GM12872 (cell line): ENCODE results near the gene SIMC1.
"Not testable (repeated sequence)": the region's sequence is repeated elsewhere in the genome, so short reads cannot be mapped to it uniquely, and the experiment has no call there.

Source experiments
- CTCF ChIP-seq: IDR thresholded peaks from 3 replicates; pipeline ENCODE4 v1.5.1; 2011; ENCODE audit warnings: low read depth, mild to moderate bottlenecking, low read length, moderate library complexity; ENCODE audit not compliant: insufficient read depth

SIMC1 gene

DNA sequence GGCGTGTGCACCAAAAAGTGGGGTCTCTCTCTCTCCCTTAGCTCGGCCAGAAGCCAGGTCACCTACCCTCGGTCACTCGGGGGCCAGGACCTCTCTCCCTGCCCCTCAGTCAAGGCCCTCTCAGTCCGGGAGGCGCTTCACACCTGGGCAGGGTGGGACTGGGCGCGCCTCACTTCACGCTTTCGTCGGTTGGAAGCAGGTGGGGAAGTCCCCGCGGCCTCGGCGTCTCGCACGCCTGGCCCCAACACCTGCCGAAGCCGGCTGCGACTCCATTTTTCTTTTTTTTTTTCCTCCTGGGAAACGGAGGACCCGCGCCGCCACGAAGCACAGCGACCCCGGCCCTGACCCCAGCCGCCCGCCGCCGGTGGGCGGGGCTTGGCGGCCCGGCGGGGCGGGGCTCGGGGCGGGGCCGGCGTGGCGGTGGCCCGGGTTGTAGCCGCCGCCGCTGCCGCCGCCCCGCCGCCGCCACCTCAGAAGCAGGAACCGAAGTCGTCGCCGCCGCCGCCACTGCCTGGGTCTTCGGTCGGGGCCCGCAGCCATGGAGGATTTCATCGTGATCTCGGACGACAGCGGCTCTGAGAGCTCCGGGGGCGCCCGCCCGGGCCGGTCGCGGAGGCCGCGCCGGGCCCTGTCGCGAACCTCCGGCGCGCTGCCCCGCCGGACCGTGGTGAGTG lies at the start of gene SIMC1:
Gene SIMC1 (plus strand): TSS at position 454 of the 674 bp plus-strand sequence. CDS start 85 bp downstream, at position 539.
- not testable (repeated sequence) for TF ChIP-seq CTCF

- no peak for TF ChIP-seq CTCF
Measured at GRCh38 chr5:176188506-176189193, 49.6 kb upstream of the SIMC1 start.

DNA sequence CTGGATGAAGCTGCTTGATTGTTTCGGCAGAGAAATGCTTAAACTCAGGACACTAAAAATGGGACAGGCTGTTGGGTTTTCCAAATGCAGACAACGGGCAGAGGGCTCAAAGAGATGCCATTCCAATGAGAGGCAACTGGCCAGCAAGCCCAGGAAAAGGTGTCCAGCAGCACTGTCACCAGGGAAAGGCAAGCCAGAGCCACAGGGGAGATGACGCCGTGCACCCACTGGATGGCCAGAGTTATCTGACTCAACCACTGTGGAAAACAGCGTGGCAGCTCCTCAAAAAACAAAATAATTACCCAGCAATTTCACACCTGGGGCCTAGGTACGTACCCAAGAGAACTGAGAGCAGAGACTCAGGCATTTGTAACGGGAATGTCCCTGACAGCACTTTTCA lies 48.4 kb upstream of the SIMC1 start:
- no peak for TF ChIP-seq CTCF

DNA sequence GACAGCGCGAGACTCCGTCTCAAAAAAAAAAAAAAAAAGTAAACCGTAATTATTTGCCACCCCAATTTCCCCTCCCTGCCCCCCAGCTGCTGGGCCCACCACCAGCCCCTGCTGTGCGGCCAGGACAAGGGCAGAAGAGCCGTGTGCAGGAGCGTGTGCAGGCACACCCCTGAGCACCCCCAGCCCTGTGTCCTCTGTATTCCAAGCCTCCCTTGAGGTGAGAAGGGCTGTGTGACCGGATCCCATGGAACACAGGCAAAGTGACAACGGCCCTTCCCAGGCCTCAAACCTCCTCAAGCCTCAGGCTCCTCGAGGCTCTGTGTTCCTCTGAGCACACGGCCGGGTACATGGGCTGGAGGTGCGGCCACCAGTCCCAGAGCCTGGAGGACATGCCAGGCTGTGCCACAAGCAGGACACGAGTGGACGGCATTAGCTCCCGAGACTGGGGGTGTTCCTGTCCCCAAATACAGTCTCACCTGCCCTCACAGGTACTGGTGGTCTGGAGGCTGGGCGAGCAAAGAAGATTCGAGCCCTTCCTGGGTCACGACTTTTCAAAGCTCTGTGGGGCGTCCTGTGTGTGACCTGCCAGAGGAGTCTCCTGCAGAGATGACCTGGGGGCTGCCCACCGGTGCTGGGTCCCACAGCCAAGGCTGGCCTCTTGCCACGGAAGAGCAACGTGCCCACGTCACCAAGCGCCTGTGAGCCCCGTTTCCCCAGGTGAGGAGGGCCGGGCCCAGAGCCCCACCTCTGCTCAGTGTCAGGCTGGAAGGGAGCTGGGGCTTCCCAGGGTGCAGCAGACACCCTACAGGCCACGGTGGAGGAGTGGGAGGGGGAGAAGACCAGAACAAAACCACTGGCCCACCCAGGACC lies 47.1 kb upstream of the SIMC1 start:
- no peak for TF ChIP-seq CTCF

DNA sequence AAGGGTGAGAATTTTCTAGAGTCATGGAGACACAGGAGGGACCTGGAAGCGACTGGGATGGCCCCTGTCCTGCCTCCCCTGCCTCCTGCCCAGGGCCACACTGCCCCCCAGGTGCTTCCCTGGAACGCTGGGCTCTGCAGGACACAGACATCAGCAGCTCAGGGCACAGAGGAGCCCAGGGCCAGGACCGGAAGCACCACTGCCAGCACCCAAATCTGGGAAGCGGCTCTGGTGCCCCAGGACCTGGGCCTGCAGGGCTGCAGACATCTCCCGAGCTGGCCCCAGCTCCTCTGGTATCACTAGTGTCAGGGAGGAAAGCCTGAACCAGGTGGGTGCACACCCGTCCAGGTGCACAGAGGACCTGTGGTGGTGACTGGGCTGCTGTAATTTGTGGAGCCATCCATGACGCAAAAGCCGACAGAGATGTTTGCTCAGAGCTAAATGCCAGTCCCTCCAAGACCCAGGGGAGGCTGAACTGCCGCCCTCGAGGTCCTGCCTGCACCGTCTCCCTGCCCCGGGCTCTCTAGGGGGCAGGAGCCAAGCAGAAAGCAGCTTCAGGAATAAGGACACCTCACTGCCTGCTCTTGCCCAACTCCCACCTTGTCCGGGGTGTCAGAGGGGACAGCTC lies 46.0 kb upstream of the SIMC1 start:
- TF ChIP-seq CTCF = no peak

- TF ChIP-seq CTCF = no peak
Measured at GRCh38 chr5:176201811-176202210, 36.4 kb upstream of the SIMC1 start.

- no peak for TF ChIP-seq CTCF
Measured at GRCh38 chr5:176203086-176203485, 35.1 kb upstream of the SIMC1 start.
